Activated B cell treated with CpG ODN at 0.5 μM for 24 hours (primary cell): Measurements from ENCODE around the gene FOXP1. TPM values are rescaled to one million over a fixed set of nuclear protein-coding genes. Genes with fewer than 3 reads are reported as not detected.
"Not testable (repeated sequence)": the region's sequence is repeated elsewhere in the genome, so short reads cannot be mapped to it uniquely, and the experiment has no call there.

Source experiments
- ATAC-seq: fragments of 200-7000 bp; cut with Tn5 transposase; one replicate; pipeline ENCODE4 v1.10.0; 2021; ENCODE audit warnings: low read depth, mild to moderate bottlenecking, moderate library complexity
- CTCF ChIA-PET: fragments of 350-600 bp; sonication (Branson Sonifier 250); formaldehyde crosslinking; loops from one replicate; lab custom pipeline; 2021; ENCODE audit warnings: antibody characterized with exemption; lab: Charles Lee
- POLR2A ChIA-PET: fragments of 350-600 bp; sonication (Branson Sonifier 250); formaldehyde crosslinking; loops from one replicate; lab custom pipeline; 2021; ENCODE audit warnings: antibody characterized with exemption; lab: Charles Lee
- DNase-seq: peaks from one replicate; pipeline ENCODE4 v3.0.0; 2022
- H3K27ac Mint-ChIP-seq: one replicate; pipeline ENCODE4 v1.8.0; 2020; ENCODE audit warnings: mixed read lengths
- H3K27me3 Mint-ChIP-seq: one replicate; pipeline ENCODE4 v1.8.0; 2021; ENCODE audit warnings: mixed read lengths
- H3K36me3 Mint-ChIP-seq: one replicate; pipeline ENCODE4 v1.8.0; 2021; ENCODE audit warnings: low read depth, mixed read lengths
- H3K4me1 Mint-ChIP-seq: one replicate; pipeline ENCODE4 v1.8.0; 2021; ENCODE audit warnings: mixed read lengths
- H3K4me3 Mint-ChIP-seq: one replicate; pipeline ENCODE4 v1.8.0; 2020; ENCODE audit warnings: mild to moderate bottlenecking, mixed read lengths
- H3K9me3 Mint-ChIP-seq: one replicate; pipeline ENCODE4 v1.8.0; 2020; ENCODE audit warnings: mixed read lengths
- CTCF ChIP-seq: fragments of 200-600 bp; IDR thresholded peaks from one replicate; pipeline ENCODE4 v1.8.0; 2022; ENCODE audit warnings: antibody characterized with exemption, mild to moderate bottlenecking
- intact Hi-C: fragments of 100-400 bp; cut with micrococcal nuclease; formaldehyde crosslinking; loops from one replicate; pipeline ENCODE4 v1.15.1; 2024
- total RNA-seq: library from RNA; stranded (reverse); gene quantifications from 2 replicates; pipeline ENCODE4 v1.2.3, GENCODE V29; 2022

FOXP1 gene
- total RNA-seq, 1 donor from 2014 or later: 563 TPM

DNA sequence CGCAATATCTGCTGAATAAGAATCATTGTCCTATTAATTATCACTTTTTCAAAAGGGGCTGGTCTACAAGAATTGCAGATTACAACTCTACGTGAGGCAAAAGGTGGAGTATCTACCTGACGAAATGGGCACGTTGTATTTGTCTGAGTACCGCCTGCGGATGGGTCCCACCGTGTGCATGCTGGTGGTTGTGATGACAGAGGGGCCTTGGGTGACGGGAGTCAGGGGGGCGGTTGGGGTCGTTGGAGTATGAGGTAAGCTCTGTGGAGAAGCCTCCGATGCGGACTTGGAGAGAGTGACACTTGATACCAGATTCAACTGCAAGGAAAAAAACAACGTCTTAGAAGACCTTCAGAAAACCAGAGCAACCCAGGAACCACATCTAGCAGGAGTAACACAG, 605.8 kb downstream of the FOXP1 start:
- Mint-ChIP-seq H3K27ac (no peak overlapping the region), H3K27me3 (no peaks in the 10 kb centered on the region), H3K9me3 (no peaks in the 10 kb centered on the region), H3K4me1 (peaks cover 22% of the 10 kb centered on the region), H3K4me3 (no peak overlapping the region), H3K36me3 (peaks cover 92% of the 10 kb centered on the region)
- CTCF ChIA-PET: no interaction called here
- DNase-seq: no peak
- no peak for TF ChIP-seq CTCF
- intact Hi-C loops: loop anchor here (10.0 kb wide), 1 partner anchor 607 kb away; the partner anchor contains the start of gene FOXP1
- no peak for ATAC-seq
- POLR2A ChIA-PET: no interaction called here

DNA sequence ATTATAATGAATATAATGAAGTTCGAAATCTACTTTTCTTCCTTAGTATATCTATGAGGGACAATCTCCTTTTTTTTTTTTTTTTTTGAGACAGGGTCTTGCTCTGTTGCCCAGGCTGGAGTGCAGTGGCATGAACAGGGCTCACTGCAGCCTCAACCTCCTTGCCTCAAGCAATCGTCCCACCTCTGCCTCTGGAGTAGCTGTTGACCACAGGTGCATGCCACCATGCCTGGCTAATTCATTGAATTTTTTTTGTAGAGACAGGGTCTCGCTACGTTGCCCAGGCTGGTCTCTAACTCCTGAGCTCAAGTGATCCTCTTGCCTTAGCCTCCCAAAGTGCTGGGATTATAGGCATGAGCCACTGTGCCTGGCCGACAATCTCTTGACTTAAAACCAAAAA, 607.5 kb downstream of the FOXP1 start:
- POLR2A ChIA-PET: interaction anchor here (0.7 kb wide), 2 partner anchors 83 to 103 kb away, joined by 3 to 5 read pairs; no protein-coding TSS in a partner anchor
- not testable (repeated sequence) for H3K4me1 Mint-ChIP-seq

GRCh38 chr3:70974747-70975146, 608.8 kb downstream of the FOXP1 start:
- DNase-seq: no peak
- Mint-ChIP-seq H3K27me3 (no peaks in the 10 kb centered on the region), H3K4me3 (no peak overlapping the region), H3K36me3 (peaks cover 90% of the 10 kb centered on the region), H3K9me3 (no peaks in the 10 kb centered on the region), H3K4me1 (peaks cover 10% of the 10 kb centered on the region), H3K27ac (no peak overlapping the region)
- ChIA-PET POLR2A (no interaction called here), CTCF (no interaction called here)
- ATAC-seq: no peak
- TF ChIP-seq CTCF: no peak
- intact Hi-C loops: loop anchor here (10.0 kb wide), 1 partner anchor 610 kb away; the partner anchor contains the start of gene FOXP1

More for the DNA sequence above, 607.5 kb downstream of the FOXP1 start:
- CTCF ChIA-PET: interaction anchor here (0.6 kb wide), 1 partner anchor 29 kb away, joined by 5 read pairs; no protein-coding TSS in a partner anchor
- H3K27me3 Mint-ChIP-seq, H3K27ac Mint-ChIP-seq, ATAC-seq, H3K4me3 Mint-ChIP-seq, H3K9me3 Mint-ChIP-seq, DNase-seq: not testable (repeated sequence)
- peaks cover 92% of the 10 kb centered on the region for H3K36me3 Mint-ChIP-seq
- intact Hi-C loops: loop anchor here (10.0 kb wide), 1 partner anchor 609 kb away; the partner anchor contains the start of gene FOXP1

GRCh38 chr3:70973558-70973957, 610.0 kb downstream of the FOXP1 start:
- CTCF ChIA-PET: no interaction called here
- Mint-ChIP-seq H3K36me3 (peaks cover 90% of the 10 kb centered on the region), H3K9me3 (no peaks in the 10 kb centered on the region)

DNA sequence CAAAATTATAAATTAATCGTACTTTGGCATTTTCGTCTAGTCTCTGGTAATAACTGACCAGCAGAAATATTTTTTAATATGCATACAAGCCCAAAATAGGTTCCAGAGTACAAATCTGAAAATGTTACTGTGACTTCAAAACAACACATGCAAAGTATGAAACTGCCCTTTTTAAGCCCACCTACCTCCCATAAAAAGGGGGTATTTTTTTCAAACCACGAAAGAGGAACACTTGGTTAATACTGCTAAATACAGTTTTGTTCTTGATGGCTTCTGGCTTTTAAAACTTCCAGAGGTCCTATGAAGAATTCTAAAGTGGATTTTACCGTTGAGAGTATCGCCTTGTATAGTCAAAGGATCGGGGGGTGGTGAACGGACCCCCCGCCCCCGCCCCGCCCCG, 610.7 kb downstream of the FOXP1 start:
- intact Hi-C loops: loop anchor here (10.0 kb wide), 1 partner anchor 612 kb away; the partner anchor contains the start of gene FOXP1
- POLR2A ChIA-PET: no interaction called here
- peak; percentile 10 for ATAC-seq
- no peak overlapping the region for H3K4me3 Mint-ChIP-seq
- no peaks in the 10 kb centered on the region for H3K27me3 Mint-ChIP-seq
- CTCF ChIA-PET: no interaction called here
- peaks cover 92% of the 10 kb centered on the region for H3K36me3 Mint-ChIP-seq
- H3K9me3 Mint-ChIP-seq: no peaks in the 10 kb centered on the region
- no peak for DNase-seq
- no peak overlapping the region for H3K27ac Mint-ChIP-seq
- no peak for TF ChIP-seq CTCF
- peaks cover 10% of the 10 kb centered on the region for H3K4me1 Mint-ChIP-seq

More at GRCh38 chr3:70973558-70973957, 610.0 kb downstream of the FOXP1 start:
- no peak overlapping the region for H3K27ac Mint-ChIP-seq
- TF ChIP-seq CTCF: no peak
- H3K4me1 Mint-ChIP-seq: peaks cover 10% of the 10 kb centered on the region
- H3K27me3 Mint-ChIP-seq: no peaks in the 10 kb centered on the region
- H3K4me3 Mint-ChIP-seq: no peak overlapping the region
- intact Hi-C loops: loop anchor here (10.0 kb wide), 1 partner anchor 611 kb away; the partner anchor contains the start of gene FOXP1
- no peak for ATAC-seq
- DNase-seq: no peak
- POLR2A ChIA-PET: no interaction called here
